Nephron progenitor cell (in vitro differentiated cells): Measurements from ENCODE around the gene CTNND2.
"Not testable (repeated sequence)": the region's sequence is repeated elsewhere in the genome, so short reads cannot be mapped to it uniquely, and the experiment has no call there.

Source experiments
- DNase-seq: peaks from one replicate; pipeline ENCODE4 v3.0.0; 2021
- H3K27ac Mint-ChIP-seq: 2 replicates; pipeline ENCODE4 v1.8.0; 2021; ENCODE audit warnings: mild to moderate bottlenecking, moderate library complexity, mixed read lengths
- H3K27me3 Mint-ChIP-seq: 2 replicates; pipeline ENCODE4 v1.8.0; 2021; ENCODE audit warnings: mild to moderate bottlenecking, low read depth, mixed read lengths; ENCODE audit not compliant: poor library complexity
- H3K36me3 Mint-ChIP-seq: 2 replicates; pipeline ENCODE4 v1.8.0; 2021; ENCODE audit warnings: low read depth, mixed read lengths
- H3K4me1 Mint-ChIP-seq: 2 replicates; pipeline ENCODE4 v1.8.0; 2021; ENCODE audit warnings: mixed read lengths
- H3K4me3 Mint-ChIP-seq: 2 replicates; pipeline ENCODE4 v1.8.0; 2021; ENCODE audit warnings: mild to moderate bottlenecking, moderate library complexity, mixed read lengths
- H3K9me3 Mint-ChIP-seq: 2 replicates; pipeline ENCODE4 v1.8.0; 2021; ENCODE audit warnings: mild to moderate bottlenecking, moderate library complexity, mixed read lengths
- CTCF ChIP-seq: fragments of 200-600 bp; sonication (generic); IDR thresholded peaks from 2 replicates; pipeline ENCODE4 v1.5.0; 2021; ENCODE audit warnings: antibody characterized with exemption

The CTNND2 gene

GRCh38 chr5:11640158-11640873, 263.9 kb downstream of the CTNND2 start:
- Mint-ChIP-seq H3K4me3 (no peak overlapping the region), H3K27ac (no peak overlapping the region), H3K36me3 (no peaks in the 10 kb centered on the region), H3K27me3 (peaks cover 3% of the 10 kb centered on the region), H3K4me1 (no peaks in the 10 kb centered on the region), H3K9me3 (no peaks in the 10 kb centered on the region)
- no peak for DNase-seq
- no peak for TF ChIP-seq CTCF

- no peaks in the 10 kb centered on the region for H3K4me1 Mint-ChIP-seq
- H3K9me3 Mint-ChIP-seq, result no peaks in the 10 kb centered on the region
- no peak for DNase-seq
- no peak for TF ChIP-seq CTCF
- H3K27me3 Mint-ChIP-seq, result peaks cover 3% of the 10 kb centered on the region
- H3K4me3 Mint-ChIP-seq, result no peak overlapping the region
- no peaks in the 10 kb centered on the region for H3K36me3 Mint-ChIP-seq
- no peak overlapping the region for H3K27ac Mint-ChIP-seq
Observed at GRCh38 chr5:11622785-11623184, 281.5 kb downstream of the CTNND2 start.

- H3K27me3 Mint-ChIP-seq, result peaks cover 7% of the 10 kb centered on the region
- H3K9me3 Mint-ChIP-seq, result no peaks in the 10 kb centered on the region
- no peak overlapping the region for H3K27ac Mint-ChIP-seq
- H3K4me3 Mint-ChIP-seq, result no peak overlapping the region
- no peaks in the 10 kb centered on the region for H3K36me3 Mint-ChIP-seq
- no peak for TF ChIP-seq CTCF
- H3K4me1 Mint-ChIP-seq, result no peaks in the 10 kb centered on the region
- DNase-seq, result no peak
Observed at GRCh38 chr5:11620172-11620571, 284.1 kb downstream of the CTNND2 start.

GRCh38 chr5:11619339-11620024, 284.8 kb downstream of the CTNND2 start:
- H3K27me3 Mint-ChIP-seq, result peaks cover 7% of the 10 kb centered on the region
- TF ChIP-seq CTCF, result peak; percentile 19
- H3K9me3 Mint-ChIP-seq, result no peaks in the 10 kb centered on the region
- H3K27ac Mint-ChIP-seq, result no peak overlapping the region
- H3K4me1 Mint-ChIP-seq, result no peaks in the 10 kb centered on the region
- H3K36me3 Mint-ChIP-seq, result no peaks in the 10 kb centered on the region
- H3K4me3 Mint-ChIP-seq, result no peak overlapping the region
- DNase-seq, result no peak

GRCh38 chr5:11617080-11617479, 287.2 kb downstream of the CTNND2 start:
- Mint-ChIP-seq H3K9me3 (no peaks in the 10 kb centered on the region), H3K36me3 (no peaks in the 10 kb centered on the region), H3K27ac (no peak overlapping the region), H3K4me3 (no peak overlapping the region), H3K4me1 (no peaks in the 10 kb centered on the region), H3K27me3 (peaks cover 4% of the 10 kb centered on the region)
- no peak for TF ChIP-seq CTCF
- DNase-seq, result no peak

DNA sequence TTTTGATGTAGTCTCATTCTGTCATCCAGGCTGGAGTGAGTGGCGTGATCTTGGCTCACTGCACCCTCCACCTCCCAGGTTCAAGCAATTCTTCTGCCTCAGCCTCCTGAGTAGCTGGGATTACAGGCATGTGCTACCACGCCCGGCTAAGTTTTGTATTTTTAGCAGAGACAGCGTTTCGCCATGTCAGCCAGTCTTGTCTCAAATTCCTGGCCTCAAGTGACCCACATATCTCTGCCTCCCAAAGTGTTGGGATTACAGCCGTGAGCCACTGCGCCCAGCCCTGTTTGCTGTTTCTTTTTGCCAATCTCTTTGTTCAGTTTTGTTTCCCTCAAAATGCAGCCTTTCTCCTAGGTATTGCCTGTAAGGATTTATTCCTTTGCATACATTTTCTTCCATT, 287.6 kb downstream of the CTNND2 start:
- H3K4me3 Mint-ChIP-seq, H3K9me3 Mint-ChIP-seq, H3K27ac Mint-ChIP-seq, DNase-seq, H3K4me1 Mint-ChIP-seq, H3K27me3 Mint-ChIP-seq, H3K36me3 Mint-ChIP-seq: not testable (repeated sequence)
